ENCODE results near the gene GFPT2.

DNA sequence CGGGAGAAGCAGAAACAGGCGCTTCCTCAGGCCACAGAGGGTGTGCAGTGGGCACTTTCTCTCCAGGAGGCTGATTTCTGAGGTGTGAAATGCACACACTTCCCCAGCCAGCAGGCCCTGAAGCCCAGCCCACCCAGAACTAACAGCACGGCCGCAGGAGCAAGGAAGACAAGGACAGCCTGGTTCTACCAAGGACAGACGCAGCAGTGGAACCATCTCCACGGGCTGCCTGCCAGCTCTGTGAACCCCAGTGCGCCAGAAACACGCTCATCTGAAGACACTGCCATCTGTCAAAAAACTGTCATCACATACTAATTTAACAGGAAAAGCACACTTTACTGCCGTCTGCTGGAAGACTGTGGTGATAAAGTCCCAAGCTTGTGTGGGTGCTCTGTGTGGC lies 102.0 kb downstream of the GFPT2 start:
- TF ChIP-seq POLR2A (IDR thresholded peaks at IDR 0.05; ENCODE audit: low read length), result no peak
- no peak for TF ChIP-seq GATA1 (IDR thresholded peaks at IDR 0.05; ENCODE audit: low read depth, low read length)
